Endodermal cell (in vitro differentiated cells): ENCODE measurements around the gene KCNMA1. TPM values are rescaled to one million over a fixed set of nuclear protein-coding genes. Genes with fewer than 3 reads are reported as not detected.

Experiments
- DNase-seq: peaks from one replicate; pipeline ENCODE4 v3.0.0-alpha.2; 2017
- H3K27ac ChIP-seq: 2 replicates; pipeline ENCODE4 v1.5.1; 2013; ENCODE audit warnings: mild to moderate bottlenecking, low read depth, low read length, moderate library complexity
- H3K27me3 ChIP-seq: 2 replicates; pipeline ENCODE4 v1.6.1; 2013; ENCODE audit warnings: mild to moderate bottlenecking, low read length, moderate library complexity; ENCODE audit not compliant: insufficient read depth, control insufficient read depth, poor library complexity, severe bottlenecking
- H3K36me3 ChIP-seq: 2 replicates; pipeline ENCODE4 v1.7.0; 2013; ENCODE audit warnings: mild to moderate bottlenecking, low read length, moderate library complexity; ENCODE audit not compliant: control insufficient read depth, insufficient read depth
- H3K4me1 ChIP-seq: one replicate; pipeline ENCODE4 v1.7.0; 2013; ENCODE audit warnings: low read length; ENCODE audit not compliant: control insufficient read depth, insufficient read depth
- H3K4me3 ChIP-seq: 2 replicates; pipeline ENCODE4 v1.5.1; 2013; ENCODE audit warnings: mild to moderate bottlenecking, low read length, moderate library complexity
- H3K9ac ChIP-seq: 2 replicates; pipeline ENCODE4 v1.6.1; 2013; ENCODE audit warnings: mild to moderate bottlenecking, low read length, moderate library complexity; ENCODE audit not compliant: poor library complexity, severe bottlenecking; ENCODE audit errors: extremely low read depth
- H3K9me3 ChIP-seq: 2 replicates; pipeline ENCODE4 v1.6.1; 2013; ENCODE audit warnings: mild to moderate bottlenecking, low read length, moderate library complexity; ENCODE audit not compliant: control insufficient read depth
- H3K27ac Mint-ChIP-seq: 2 replicates; pipeline ENCODE4 v1.8.0; 2020; ENCODE audit warnings: mixed read lengths
- H3K27me3 Mint-ChIP-seq: 2 replicates; pipeline ENCODE4 v1.8.0; 2021; ENCODE audit warnings: mild to moderate bottlenecking, mixed read lengths; ENCODE audit not compliant: insufficient read depth
- H3K36me3 Mint-ChIP-seq: 2 replicates; pipeline ENCODE4 v1.8.0; 2020; ENCODE audit warnings: low read depth, mixed read lengths
- H3K4me1 Mint-ChIP-seq: 2 replicates; pipeline ENCODE4 v1.8.0; 2020; ENCODE audit warnings: mixed read lengths
- H3K4me3 Mint-ChIP-seq: 2 replicates; pipeline ENCODE4 v1.8.0; 2020; ENCODE audit warnings: mild to moderate bottlenecking, moderate library complexity, mixed read lengths
- H3K9me3 Mint-ChIP-seq: 2 replicates; pipeline ENCODE4 v1.8.0; 2020; ENCODE audit warnings: mild to moderate bottlenecking, mixed read lengths
- CTCF ChIP-seq: fragments of 200-600 bp; sonication (generic); conservative IDR thresholded peaks from 2 replicates; pipeline ENCODE4 v1.5.0; 2021; ENCODE audit warnings: antibody characterized with exemption, mild to moderate bottlenecking
- WGBS, 2 experiments: methylation state at CpG; one replicate each; pipeline versions ENCODE4 v1.1.5 to v1.1.7; 2013; ENCODE audit warnings: missing lambda C conversion rate in 2 of 2, mixed read lengths in 1 of 2; ENCODE audit not compliant: insufficient coverage in 1 of 2, insufficient read length in 1 of 2; 5-methylcytosine and 5-hydroxymethylcytosine counted together
- total RNA-seq, 2 donors: library from RNA; stranded (reverse); fragmentation: NEBNext Ultra II Directional in 1 of 2; extraction: Animal tissue kit (Norgen Biotek cat#: 25700) in 1 of 2; gene quantifications; 2 replicates in 1 of 2; 3 replicates in 1 of 2; pipeline ENCODE4 v1.2.1, GENCODE V29; 2021

The KCNMA1 gene
- total RNA-seq, 2 donors from 2014 or later, result 0.55 to 1.3 TPM

GRCh38 chr10:77417359-77417758 is 220.2 kb downstream of the KCNMA1 start:
- Histone ChIP-seq H3K4me1 (no peaks in the 10 kb centered on the region), H3K9ac (no peak overlapping the region), H3K27me3 (no peaks in the 10 kb centered on the region), H3K27ac (no peak overlapping the region), H3K9me3 (no peaks in the 10 kb centered on the region), H3K4me3 (no peak overlapping the region), H3K36me3 (no peaks in the 10 kb centered on the region)
- no peak overlapping the region for H3K4me3 Mint-ChIP-seq
- DNase-seq, result no peak
- H3K9me3 Mint-ChIP-seq, result no peaks in the 10 kb centered on the region
- no peak for TF ChIP-seq CTCF
- H3K27me3 Mint-ChIP-seq, result peaks cover 6% of the 10 kb centered on the region
- H3K27ac Mint-ChIP-seq, result no peak overlapping the region
- WGBS, 2 experiments, result 93 to 96% methylated on average over 5 of the region's 5 CpGs
- no peaks in the 10 kb centered on the region for H3K36me3 Mint-ChIP-seq
- peaks cover 3% of the 10 kb centered on the region for H3K4me1 Mint-ChIP-seq

DNA sequence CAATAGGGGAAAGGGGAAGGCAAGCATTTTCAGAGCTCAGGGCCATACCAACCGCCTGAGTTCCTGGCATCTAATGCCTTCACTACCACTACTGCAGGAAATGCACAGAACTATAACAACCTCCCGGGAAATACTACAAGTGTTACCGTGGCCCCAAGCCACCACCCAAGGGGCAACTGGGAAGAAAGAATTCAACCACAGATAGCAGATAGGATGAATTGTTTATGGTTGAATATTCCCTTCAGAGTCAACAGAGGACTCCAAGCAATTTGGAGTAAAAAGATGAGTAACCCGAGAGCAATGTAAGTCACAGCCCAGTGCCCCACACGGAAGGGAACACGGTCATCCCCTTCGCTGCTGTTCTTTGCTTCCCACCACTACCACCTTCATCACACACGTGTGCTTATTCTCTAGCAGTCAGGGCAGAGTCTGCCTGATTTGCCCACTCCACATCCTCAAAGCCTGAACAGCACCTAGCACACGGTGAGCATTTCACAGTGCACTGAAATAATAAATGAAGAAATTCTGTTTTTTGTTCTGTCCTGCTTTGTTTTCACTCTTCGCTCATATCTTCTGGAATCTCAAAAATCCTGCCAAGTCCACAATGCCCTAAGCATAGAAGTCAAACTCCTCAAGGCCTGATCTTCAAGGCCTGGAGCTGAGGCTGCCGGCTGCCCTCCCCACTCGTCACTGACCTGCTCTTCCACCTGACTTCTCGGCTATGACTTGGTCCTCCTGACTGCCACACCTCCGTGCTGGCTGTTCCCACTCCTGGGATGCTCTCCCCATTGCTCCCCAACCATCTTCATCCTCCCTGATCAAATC is 221.1 kb downstream of the KCNMA1 start:
- H3K9ac ChIP-seq, result no peak overlapping the region
- H3K9me3 ChIP-seq, result no peaks in the 10 kb centered on the region
- no peak overlapping the region for H3K4me3 Mint-ChIP-seq
- DNase-seq, result no peak
- H3K4me1 Mint-ChIP-seq, result peaks cover 3% of the 10 kb centered on the region
- TF ChIP-seq CTCF, result no peak
- no peaks in the 10 kb centered on the region for H3K27me3 ChIP-seq
- H3K27ac ChIP-seq, result no peak overlapping the region
- no peaks in the 10 kb centered on the region for H3K36me3 Mint-ChIP-seq
- peaks cover 6% of the 10 kb centered on the region for H3K27me3 Mint-ChIP-seq
- no peaks in the 10 kb centered on the region for H3K9me3 Mint-ChIP-seq
- H3K4me1 ChIP-seq, result no peaks in the 10 kb centered on the region
- H3K27ac Mint-ChIP-seq, result no peak overlapping the region
- no peak overlapping the region for H3K4me3 ChIP-seq
- WGBS, 2 experiments, result 85 to 90% methylated on average over 10 to 13 of the region's 14 CpGs
- H3K36me3 ChIP-seq, result no peaks in the 10 kb centered on the region

DNA sequence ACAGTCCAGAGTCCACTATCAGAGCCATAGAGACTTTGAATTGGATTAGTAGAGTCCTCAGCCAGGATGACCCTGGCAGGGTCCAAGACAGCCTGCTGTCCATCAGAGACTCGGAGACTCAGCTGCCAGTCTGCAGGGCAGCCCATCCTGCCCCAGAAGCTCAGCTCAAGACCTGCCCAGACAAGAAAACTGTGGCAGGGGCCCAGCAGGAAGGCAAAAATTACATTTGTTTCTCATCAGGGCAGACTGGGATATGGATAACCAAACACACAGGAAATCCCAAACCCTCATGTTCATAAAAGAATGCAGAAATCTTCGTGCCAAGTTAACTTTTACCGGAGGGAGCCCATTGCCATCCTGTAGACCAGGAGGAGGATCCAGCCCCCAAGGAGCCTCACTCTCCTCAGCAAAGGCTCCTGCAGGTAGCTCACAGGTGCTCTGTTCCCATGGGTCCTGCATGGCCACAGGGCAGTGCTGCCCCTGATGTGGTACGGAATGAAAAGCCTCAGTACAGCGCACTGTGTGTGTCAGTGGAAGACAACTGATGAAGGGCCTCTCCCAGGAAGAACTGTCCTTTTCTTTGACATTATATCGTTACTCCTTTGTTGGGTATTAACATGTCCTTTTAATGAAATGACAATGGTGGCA is 222.2 kb downstream of the KCNMA1 start:
- H3K27me3 Mint-ChIP-seq, result peaks cover 6% of the 10 kb centered on the region
- Histone ChIP-seq H3K36me3 (no peaks in the 10 kb centered on the region), H3K9me3 (no peaks in the 10 kb centered on the region), H3K27ac (no peak overlapping the region), H3K4me3 (no peak overlapping the region), H3K4me1 (no peaks in the 10 kb centered on the region), H3K9ac (no peak overlapping the region), H3K27me3 (no peaks in the 10 kb centered on the region)
- TF ChIP-seq CTCF, result no peak
- no peaks in the 10 kb centered on the region for H3K9me3 Mint-ChIP-seq
- WGBS, 2 experiments, result 83 to 91% methylated on average over 5 to 6 of the region's 6 CpGs
- H3K4me1 Mint-ChIP-seq, result peaks cover 3% of the 10 kb centered on the region
- DNase-seq, result no peak
- H3K27ac Mint-ChIP-seq, result no peak overlapping the region
- no peaks in the 10 kb centered on the region for H3K36me3 Mint-ChIP-seq
- H3K4me3 Mint-ChIP-seq, result no peak overlapping the region
